Measurements from ENCODE around the gene UBL7. TPM values are rescaled to one million over a fixed set of nuclear protein-coding genes. Genes with fewer than 3 reads are reported as not detected.

The UBL7 gene
- total and polyA plus RNA-seq, 2 donors (not counting 1 experiment from before 2014, with no cell fraction given) = 44.4 to 73.9 TPM

DNA sequence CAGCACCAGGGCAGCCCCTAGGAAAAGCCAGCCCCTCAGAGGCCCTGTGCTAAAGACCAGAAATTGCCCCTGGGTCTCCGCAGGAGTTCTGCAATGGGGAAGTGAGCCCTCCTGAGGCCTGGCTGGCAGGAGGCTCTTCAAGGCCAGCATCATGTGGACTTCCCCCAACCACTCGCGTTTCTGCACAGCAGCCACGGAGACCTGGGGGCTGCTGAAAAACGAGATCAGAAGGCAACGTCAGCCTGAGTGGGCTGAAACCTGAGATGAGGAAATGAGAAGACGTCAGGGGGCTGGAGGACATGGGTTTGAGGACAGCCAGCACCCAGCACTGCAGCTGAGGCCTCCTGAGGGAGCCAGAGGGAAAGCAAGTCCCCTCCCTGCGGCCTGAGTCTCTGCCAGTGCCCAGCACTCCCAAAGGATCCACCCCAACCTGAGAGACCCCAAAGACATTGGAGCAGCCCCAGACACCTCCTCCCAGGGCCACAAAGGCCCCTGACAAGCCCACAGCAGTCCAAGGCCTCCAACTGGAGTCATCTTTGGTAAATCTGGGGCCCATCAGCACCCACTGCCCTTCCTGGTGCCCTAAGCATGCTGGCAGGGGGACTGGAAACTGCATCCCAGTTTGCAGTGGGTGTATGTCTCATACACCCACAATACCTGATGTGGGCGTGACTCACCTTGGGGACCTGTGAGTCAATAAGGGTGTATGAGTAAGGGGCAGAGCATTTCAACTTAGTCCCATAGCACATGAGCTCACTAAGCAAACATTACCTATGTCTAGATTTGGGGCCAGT is 64.3 kb downstream of the UBL7 start:
- Mint-ChIP-seq H3K27me3 (no peaks in the 10 kb centered on the region), H3K27ac (peak overlapping the region; percentile 97), H3K4me1 (peaks cover 98% of the 10 kb centered on the region), H3K4me3 (peak overlapping the region; percentile 78), H3K9me3 (ENCODE audit: insufficient read depth) (no peaks in the 10 kb centered on the region)
- DNase-seq = peak; percentile 95
- peak overlapping the region in 2 of 5 experiments; percentile 1 to 49 for H3K4me3 ChIP-seq (ENCODE audit: control extremely low read depth in 1 of 5, extremely low read depth in 1 of 5, insufficient read depth in 1 of 5, low read depth in 2 of 5, low read length in 4 of 5)
- ChIA-PET POLR2A (interaction anchor here (0.7 to 4.6 kb wide), 9 partner anchors 8 to 385 kb away, joined by 3 to 40 read pairs (median 4); partner anchors contain the start of genes CSK and SEMA7A), CTCF (interaction anchor here (0.6 to 6.4 kb wide), 11 partner anchors 9 to 44 kb away, joined by 3 to 49 read pairs (median 4); partner anchors contain the start of gene SEMA7A)
- TF ChIP-seq CTCF (IDR thresholded peaks at IDR 0.05) = peak; percentile 10
- no peak for TF ChIP-seq EZH2 (IDR thresholded peaks at IDR 0.05; ENCODE audit: borderline replicate concordance, insufficient read depth, low read depth, low read length, poor library complexity, severe bottlenecking)
- peak; percentile 73 for ATAC-seq (ENCODE audit: low read depth)
- no peaks in the 10 kb centered on the region for H3K27me3 ChIP-seq (replicated peaks in 1 of 4; ENCODE audit: control extremely low read depth in 1 of 4, control insufficient read depth in 3 of 4, insufficient read depth in 4 of 4, low read length in 3 of 4)
- H2AFZ ChIP-seq (ENCODE audit: insufficient read depth, low read depth, low read length, poor library complexity, severe bottlenecking) = no peak overlapping the region
- intact Hi-C loops (cut with micrococcal nuclease) = loop anchor here (1.0 to 2.0 kb wide), 5 partner anchors 8 to 380 kb away; partner anchors contain the start of gene UBL7
- H3K79me2 ChIP-seq (ENCODE audit: control insufficient read depth, insufficient read depth, low read length) = peaks cover 7% of the 10 kb centered on the region
- H3K4me2 ChIP-seq (replicated peaks; ENCODE audit: low read depth, low read length, poor library complexity, severe bottlenecking) = peak overlapping the region; percentile 75
- H3K36me3 ChIP-seq (replicated peaks in 1 of 2; ENCODE audit: control extremely low read depth in 1 of 2, control insufficient read depth in 1 of 2, extremely low read depth in 1 of 2, insufficient read depth in 2 of 2, low read length in 1 of 2) = no peaks in the 10 kb centered on the region
- H3K9ac ChIP-seq (ENCODE audit: low read length) = peak overlapping the region; percentile 55
- H3K27ac ChIP-seq (ENCODE audit: low read length in 2 of 2) = peak overlapping the region; percentile 96 to 98
- 3% methylated on average over 8 of the region's 9 CpGs for WGBS (ENCODE audit: insufficient coverage)
- H4K20me1 ChIP-seq (ENCODE audit: control insufficient read depth, insufficient read depth, low read length, poor library complexity, severe bottlenecking) = no peaks in the 10 kb centered on the region
- peaks cover 95 to 100% of the 10 kb centered on the region in 2 donors for H3K4me1 ChIP-seq (ENCODE audit: control insufficient read depth in 2 of 2, insufficient read depth in 2 of 2, low read length in 2 of 2)
- H3K9me3 ChIP-seq (ENCODE audit: control extremely low read depth in 1 of 3, control insufficient read depth in 2 of 3, insufficient read depth in 1 of 3, low read length in 2 of 3) = peaks cover 0 to 4% (median 0%) of the 10 kb centered on the region in 3 donors

GRCh38 chr15:74396146-74396438 is 64.9 kb downstream of the UBL7 start:
- Histone ChIP-seq H2AFZ (ENCODE audit: insufficient read depth, low read depth, low read length, poor library complexity, severe bottlenecking) (no peak overlapping the region), H3K4me1 (ENCODE audit: control insufficient read depth in 2 of 2, insufficient read depth in 2 of 2, low read length in 2 of 2) (peaks cover 95 to 100% of the 10 kb centered on the region in 2 donors), H3K27me3 (replicated peaks in 1 of 4; ENCODE audit: control extremely low read depth in 1 of 4, control insufficient read depth in 3 of 4, insufficient read depth in 4 of 4, low read length in 3 of 4) (no peaks in the 10 kb centered on the region), H4K20me1 (ENCODE audit: control insufficient read depth, insufficient read depth, low read length, poor library complexity, severe bottlenecking) (no peaks in the 10 kb centered on the region), H3K4me2 (replicated peaks; ENCODE audit: low read depth, low read length, poor library complexity, severe bottlenecking) (peak overlapping the region; percentile 75), H3K4me3 (ENCODE audit: control extremely low read depth in 1 of 5, extremely low read depth in 1 of 5, insufficient read depth in 1 of 5, low read depth in 2 of 5, low read length in 4 of 5) (no peak overlapping the region), H3K27ac (ENCODE audit: low read length in 2 of 2) (peak overlapping the region; percentile 96 to 98), H3K36me3 (replicated peaks in 1 of 2; ENCODE audit: control extremely low read depth in 1 of 2, control insufficient read depth in 1 of 2, extremely low read depth in 1 of 2, insufficient read depth in 2 of 2, low read length in 1 of 2) (no peaks in the 10 kb centered on the region), H3K9me3 (ENCODE audit: control extremely low read depth in 1 of 3, control insufficient read depth in 2 of 3, insufficient read depth in 1 of 3, low read length in 2 of 3) (peaks cover 0 to 4% (median 0%) of the 10 kb centered on the region in 3 donors), H3K79me2 (ENCODE audit: control insufficient read depth, insufficient read depth, low read length) (peaks cover 5% of the 10 kb centered on the region), H3K9ac (ENCODE audit: low read length) (no peak overlapping the region)
- ChIA-PET POLR2A (interaction anchor here (1.0 to 4.6 kb wide), 5 partner anchors 8 to 35 kb away, joined by 3 to 40 read pairs (median 4); no protein-coding TSS in a partner anchor), CTCF (interaction anchor here (0.6 to 6.4 kb wide), 9 partner anchors 10 to 44 kb away, joined by 3 to 49 read pairs (median 5); partner anchors contain the start of gene SEMA7A)
- WGBS (ENCODE audit: insufficient coverage) = 47% methylated on average over 10 of the region's 10 CpGs
- H3K9me3 Mint-ChIP-seq (ENCODE audit: insufficient read depth) = no peaks in the 10 kb centered on the region
- ATAC-seq (ENCODE audit: low read depth) (peak; percentile 1), DNase-seq (no peak)
- peaks cover 98% of the 10 kb centered on the region for H3K4me1 Mint-ChIP-seq
- no peaks in the 10 kb centered on the region for H3K27me3 Mint-ChIP-seq
- peak overlapping the region; percentile 78 for H3K4me3 Mint-ChIP-seq
- TF ChIP-seq EZH2 (IDR thresholded peaks at IDR 0.05; ENCODE audit: borderline replicate concordance, insufficient read depth, low read depth, low read length, poor library complexity, severe bottlenecking) = no peak
- TF ChIP-seq CTCF (IDR thresholded peaks at IDR 0.05) = no peak
- intact Hi-C loops (cut with micrococcal nuclease) = loop anchor here (1.0 to 2.0 kb wide), 5 partner anchors 8 to 381 kb away; partner anchors contain the start of gene UBL7
- peak overlapping the region; percentile 97 for H3K27ac Mint-ChIP-seq

All from B cell (primary cell).